DND-41 (cell line): Measurements from ENCODE around the gene KAT2A.

ENCODE experiments used
- ATAC-seq: fragments of 200-7000 bp; cut with Tn5 transposase; 3 replicates; pipeline ENCODE4 v1.9.1; 2021; ENCODE audit warnings: low read depth; ENCODE audit not compliant: insufficient read depth
- DNase-seq: peaks from one replicate; pipeline ENCODE4 v3.0.0-alpha.2; 2020
- H2AFZ ChIP-seq: 2 replicates; pipeline ENCODE4 v1.6.0; 2012; ENCODE audit warnings: low read depth, low read length
- H3K27ac ChIP-seq: 2 replicates; pipeline ENCODE4 v1.5.1; 2012; ENCODE audit warnings: low read length, inconsistent platforms
- H3K27me3 ChIP-seq: fragments of 200-600 bp; sonication (generic); 2 replicates; pipeline ENCODE4 v1.6.0; 2012; ENCODE audit warnings: low read length, mild to moderate bottlenecking, inconsistent platforms; ENCODE audit not compliant: insufficient read depth, poor library complexity
- H3K36me3 ChIP-seq: 2 replicates; pipeline ENCODE4 v1.5.1; 2012; ENCODE audit warnings: low read length, inconsistent platforms; ENCODE audit not compliant: insufficient read depth
- H3K4me1 ChIP-seq: 2 replicates; pipeline ENCODE4 v1.5.1; 2012; ENCODE audit warnings: mild to moderate bottlenecking, low read length; ENCODE audit not compliant: insufficient read depth
- H3K4me2 ChIP-seq: 2 replicates; pipeline ENCODE4 v1.6.0; 2012; ENCODE audit warnings: mild to moderate bottlenecking, moderate library complexity, low read length, inconsistent platforms; ENCODE audit not compliant: insufficient read depth
- H3K4me3 ChIP-seq, 2 experiments: fragments of 200-600 bp in 1 of 2; shearing (Covaris generic) in 1 of 2; 2 replicates each; pipeline ENCODE4 v1.5.1; 2012 to 2016; ENCODE audit warnings: inconsistent platforms in 2 of 2, low read length in 2 of 2, mild to moderate bottlenecking in 2 of 2, low read depth in 1 of 2, moderate library complexity in 1 of 2
- H3K79me2 ChIP-seq: 2 replicates; pipeline ENCODE4 v1.6.0; 2012; ENCODE audit warnings: low read length, inconsistent platforms; ENCODE audit not compliant: insufficient read depth
- H3K9ac ChIP-seq: 2 replicates; pipeline ENCODE4 v1.6.0; 2012; ENCODE audit warnings: low read depth, mild to moderate bottlenecking, inconsistent platforms, low read length, moderate library complexity
- H3K9me3 ChIP-seq: 2 replicates; pipeline ENCODE4 v1.5.1; 2012; ENCODE audit warnings: low read length, moderate library complexity, mild to moderate bottlenecking, inconsistent platforms; ENCODE audit not compliant: insufficient read depth, severe bottlenecking
- H4K20me1 ChIP-seq: 2 replicates; pipeline ENCODE4 v1.6.0; 2012; ENCODE audit warnings: low read length; ENCODE audit not compliant: insufficient read depth
- EZH2 ChIP-seq: IDR thresholded peaks from 3 replicates; pipeline ENCODE4 v1.6.1; 2012; ENCODE audit warnings: borderline replicate concordance, low read depth, mild to moderate bottlenecking, moderate library complexity, low read length, inconsistent platforms; ENCODE audit not compliant: severe bottlenecking
- TF ChIP-seq, protein P1 (sequence below): IDR thresholded peaks from 2 replicates; pipeline ENCODE4 v1.5.1; 2012; ENCODE audit warnings: borderline replicate concordance, low read length, moderate library complexity, mild to moderate bottlenecking; ENCODE audit not compliant: poor library complexity, severe bottlenecking; ENCODE audit errors: extremely low read depth

Gene KAT2A

DNA sequence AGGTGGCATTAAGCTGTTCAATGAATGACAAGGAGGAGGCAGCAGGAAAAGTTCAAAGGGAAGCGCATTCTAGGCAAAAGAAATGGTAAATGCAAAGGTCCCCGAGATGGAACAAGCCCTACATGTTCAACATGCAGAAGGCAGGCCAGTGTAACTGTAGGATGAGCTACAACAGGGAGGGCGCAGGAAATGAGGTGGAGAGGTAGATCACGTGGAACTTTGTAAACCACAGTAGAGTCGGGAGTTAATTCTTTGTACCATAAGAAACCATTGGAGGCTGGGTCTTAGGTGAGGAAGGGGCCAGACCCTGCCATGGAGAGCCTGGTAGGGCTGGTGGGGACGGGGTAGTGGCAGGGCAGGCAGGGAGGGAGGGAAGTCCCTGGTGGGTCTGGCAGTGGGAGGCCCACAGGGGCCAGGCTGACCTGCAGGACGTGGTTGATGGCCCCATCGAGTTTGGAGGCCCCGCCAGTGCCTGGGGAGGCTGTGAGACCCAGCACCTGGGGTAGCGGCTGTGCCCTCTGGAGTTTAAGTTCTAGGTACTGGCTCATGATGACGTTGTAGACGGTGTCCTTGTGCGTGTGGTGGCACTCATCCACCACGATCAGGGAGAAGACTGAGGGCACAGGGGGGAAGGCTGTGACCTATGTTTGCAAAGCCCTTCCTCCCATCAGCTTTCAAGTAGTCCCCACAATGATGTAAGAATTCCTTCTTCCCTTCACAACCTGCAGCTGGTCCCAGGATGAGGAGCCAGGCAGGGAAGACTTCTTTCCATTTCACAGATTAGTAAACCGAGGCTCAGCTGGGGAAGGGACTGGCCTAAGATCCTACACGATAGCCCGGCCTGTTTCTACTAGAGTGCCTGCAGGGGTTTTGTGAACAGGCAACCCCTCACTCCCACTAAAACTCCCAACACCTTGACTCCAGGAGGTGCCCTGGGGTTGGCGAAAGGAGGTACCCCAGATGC is 10.6 kb downstream of the KAT2A start:
- no peaks in the 10 kb centered on the region for H3K9me3 ChIP-seq
- no peaks in the 10 kb centered on the region for H4K20me1 ChIP-seq
- no peak overlapping the region for H2AFZ ChIP-seq
- H3K27me3 ChIP-seq: no peaks in the 10 kb centered on the region
- DNase-seq (no peak), ATAC-seq (no peak)
- H3K36me3 ChIP-seq: peaks cover 22% of the 10 kb centered on the region
- H3K9ac ChIP-seq: no peak overlapping the region
- peaks cover 6% of the 10 kb centered on the region; the same call in 1 of the 2 replicates for H3K79me2 ChIP-seq
- peaks cover 47% of the 10 kb centered on the region for H3K4me1 ChIP-seq
- TF ChIP-seq, protein P1, sequence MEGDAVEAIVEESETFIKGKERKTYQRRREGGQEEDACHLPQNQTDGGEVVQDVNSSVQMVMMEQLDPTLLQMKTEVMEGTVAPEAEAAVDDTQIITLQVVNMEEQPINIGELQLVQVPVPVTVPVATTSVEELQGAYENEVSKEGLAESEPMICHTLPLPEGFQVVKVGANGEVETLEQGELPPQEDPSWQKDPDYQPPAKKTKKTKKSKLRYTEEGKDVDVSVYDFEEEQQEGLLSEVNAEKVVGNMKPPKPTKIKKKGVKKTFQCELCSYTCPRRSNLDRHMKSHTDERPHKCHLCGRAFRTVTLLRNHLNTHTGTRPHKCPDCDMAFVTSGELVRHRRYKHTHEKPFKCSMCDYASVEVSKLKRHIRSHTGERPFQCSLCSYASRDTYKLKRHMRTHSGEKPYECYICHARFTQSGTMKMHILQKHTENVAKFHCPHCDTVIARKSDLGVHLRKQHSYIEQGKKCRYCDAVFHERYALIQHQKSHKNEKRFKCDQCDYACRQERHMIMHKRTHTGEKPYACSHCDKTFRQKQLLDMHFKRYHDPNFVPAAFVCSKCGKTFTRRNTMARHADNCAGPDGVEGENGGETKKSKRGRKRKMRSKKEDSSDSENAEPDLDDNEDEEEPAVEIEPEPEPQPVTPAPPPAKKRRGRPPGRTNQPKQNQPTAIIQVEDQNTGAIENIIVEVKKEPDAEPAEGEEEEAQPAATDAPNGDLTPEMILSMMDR: no peak
- TF ChIP-seq EZH2: no peak
- 0 out of 2 replicates have a peak overlapping the region, but pooled peaks have one; percentile 89 for H3K4me2 ChIP-seq
- no peak overlapping the region; the same call in 1 of the 2 replicates for H3K27ac ChIP-seq
- H3K4me3 ChIP-seq: no peak overlapping the region

DNA sequence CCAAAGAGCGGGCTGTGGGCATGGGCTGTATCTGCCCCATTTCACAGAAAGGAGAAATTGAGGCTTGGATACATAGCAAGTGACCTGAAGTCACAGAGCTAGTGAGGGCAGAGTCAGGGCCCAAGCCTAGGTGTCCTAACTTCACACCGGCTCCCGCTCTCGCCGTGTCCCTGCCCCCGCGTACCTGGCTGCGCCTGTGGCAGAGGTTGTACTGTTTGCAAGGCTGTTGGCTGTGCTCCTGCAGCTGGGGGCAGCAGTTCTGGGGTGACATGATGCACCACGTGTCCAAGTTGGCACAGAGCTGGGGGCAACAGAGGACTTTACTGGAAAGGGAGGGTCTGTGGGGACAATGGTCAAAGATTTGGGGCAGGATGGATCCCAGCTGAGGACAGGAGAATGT is 12.1 kb downstream of the KAT2A start:
- Histone ChIP-seq H3K36me3 (peaks cover 9% of the 10 kb centered on the region; the same call in 1 of the 2 replicates), H3K4me2 (no peak overlapping the region), H3K27ac (no peak overlapping the region), H3K27me3 (no peaks in the 10 kb centered on the region), H3K9me3 (no peaks in the 10 kb centered on the region), H3K79me2 (peaks cover 6% of the 10 kb centered on the region; the same call in 1 of the 2 replicates), H4K20me1 (no peaks in the 10 kb centered on the region), H3K9ac (no peak overlapping the region), H2AFZ (no peak overlapping the region), H3K4me3 (no peak overlapping the region), H3K4me1 (peaks cover 40% of the 10 kb centered on the region)
- DNase-seq (no peak), ATAC-seq (no peak)
- TF ChIP-seq EZH2: no peak
- TF ChIP-seq, protein P1: no peak

DNA sequence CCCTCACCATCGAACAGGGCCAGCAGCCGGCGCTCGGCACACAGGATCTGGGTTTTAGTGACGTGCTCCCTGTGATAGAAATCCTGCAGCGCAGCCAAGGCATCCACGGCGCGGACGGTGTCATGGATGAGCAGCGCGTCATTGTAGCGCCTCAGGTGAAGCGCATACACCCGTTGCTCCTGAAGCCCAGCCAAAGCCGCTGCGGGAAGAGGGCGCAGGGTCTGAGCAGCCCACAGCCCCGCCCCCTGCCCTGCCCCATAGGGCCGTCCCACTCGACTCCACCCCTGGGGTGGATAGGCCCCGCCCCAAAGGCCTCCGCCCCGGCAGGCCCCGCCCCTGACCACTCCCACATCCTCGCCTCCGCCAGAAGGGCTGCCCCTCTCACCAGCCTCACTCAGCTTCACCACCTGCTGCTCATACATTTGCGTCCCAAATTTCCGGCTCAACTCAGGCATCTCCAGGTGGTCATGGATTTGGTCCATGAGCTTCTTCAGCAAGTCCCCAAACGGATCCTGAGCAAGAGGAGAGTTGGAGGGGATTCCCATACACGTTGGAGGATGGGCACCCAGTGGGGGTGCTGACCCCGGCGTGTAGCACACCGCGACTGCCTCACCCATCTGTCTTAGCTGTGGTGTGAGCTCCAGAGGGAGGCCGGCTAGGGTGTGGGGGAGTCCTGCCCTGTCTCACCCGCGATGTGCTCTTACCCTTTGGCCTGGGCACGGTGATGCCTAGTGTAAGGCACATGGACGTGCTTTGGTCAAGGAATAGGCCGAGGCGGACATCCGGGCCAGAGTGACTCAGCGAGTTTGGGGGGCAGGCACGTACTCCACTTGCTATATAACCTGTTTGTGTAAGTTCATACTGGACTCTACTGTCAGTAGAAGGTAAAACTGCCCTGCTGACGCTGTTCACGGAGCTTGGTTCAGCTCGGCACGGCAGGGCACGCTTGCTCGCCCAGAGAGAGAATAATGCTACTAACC is 13.3 kb downstream of the KAT2A start:
- Histone ChIP-seq H2AFZ (no peak overlapping the region; the same call in 1 of the 2 replicates), H4K20me1 (no peaks in the 10 kb centered on the region), H3K36me3 (no peaks in the 10 kb centered on the region), H3K4me3 (no peak overlapping the region), H3K79me2 (peaks cover 6% of the 10 kb centered on the region; the same call in 1 of the 2 replicates), H3K9me3 (no peaks in the 10 kb centered on the region), H3K27ac (no peak overlapping the region), H3K4me2 (peak overlapping the region; percentile 58), H3K27me3 (no peaks in the 10 kb centered on the region), H3K4me1 (peaks cover 28% of the 10 kb centered on the region), H3K9ac (no peak overlapping the region)
- TF ChIP-seq EZH2: no peak
- TF ChIP-seq, protein P1: no peak
- DNase-seq (peak; percentile 89), ATAC-seq (peak; percentile 70)
